ENCODE measurements around the gene CHST11. TPM values are rescaled to one million over a fixed set of nuclear protein-coding genes. Genes with fewer than 3 reads are reported as not detected.

Gene CHST11
- total RNA-seq, 1 donor from 2014 or later: 46.2 TPM

- no peaks in the 10 kb centered on the region for H3K27me3 ChIP-seq (ENCODE audit: low read depth)
- intact Hi-C loops (cut with DNase I): no loop called here
- H3K9me3 ChIP-seq: no peaks in the 10 kb centered on the region
- no peak overlapping the region for H3K27ac ChIP-seq
- no peaks in the 10 kb centered on the region for H3K36me3 ChIP-seq
- H3K4me3 ChIP-seq: no peak overlapping the region
- no peaks in the 10 kb centered on the region for H3K4me1 ChIP-seq
- DNase-seq (no peak), ATAC-seq (no peak)
- no peak for TF ChIP-seq CTCF (IDR thresholded peaks at IDR 0.05)
Observed at GRCh38 chr12:104659058-104659457, 202.3 kb downstream of the CHST11 start.

GRCh38 chr12:104662203-104662602, 205.5 kb downstream of the CHST11 start:
- TF ChIP-seq CTCF (IDR thresholded peaks at IDR 0.05): no peak

GRCh38 chr12:104662908-104663307, 206.2 kb downstream of the CHST11 start:
- Histone ChIP-seq H3K27me3 (ENCODE audit: low read depth) (no peaks in the 10 kb centered on the region), H3K27ac (no peak overlapping the region)
- intact Hi-C loops (cut with DNase I): no loop called here

More at GRCh38 chr12:104662203-104662602, 205.5 kb downstream of the CHST11 start:
- Histone ChIP-seq H3K4me3 (no peak overlapping the region), H3K4me1 (peaks cover 8% of the 10 kb centered on the region), H3K36me3 (no peaks in the 10 kb centered on the region), H3K27ac (no peak overlapping the region), H3K27me3 (ENCODE audit: low read depth) (no peaks in the 10 kb centered on the region), H3K9me3 (no peaks in the 10 kb centered on the region)
- intact Hi-C loops (cut with DNase I): no loop called here
- no peak for DNase-seq
- ATAC-seq: no peak

GRCh38 chr12:104664351-104664750, 207.6 kb downstream of the CHST11 start:
- Histone ChIP-seq H3K9me3 (no peaks in the 10 kb centered on the region), H3K4me1 (peaks cover 29% of the 10 kb centered on the region), H3K27me3 (ENCODE audit: low read depth) (no peaks in the 10 kb centered on the region), H3K4me3 (no peak overlapping the region), H3K27ac (no peak overlapping the region), H3K36me3 (no peaks in the 10 kb centered on the region)
- intact Hi-C loops (cut with DNase I): no loop called here
- TF ChIP-seq CTCF (IDR thresholded peaks at IDR 0.05): no peak
- DNase-seq (no peak), ATAC-seq (no peak)

More at GRCh38 chr12:104662908-104663307, 206.2 kb downstream of the CHST11 start:
- TF ChIP-seq CTCF (IDR thresholded peaks at IDR 0.05): no peak
- Histone ChIP-seq H3K9me3 (no peaks in the 10 kb centered on the region), H3K4me3 (no peak overlapping the region), H3K36me3 (no peaks in the 10 kb centered on the region), H3K4me1 (peaks cover 15% of the 10 kb centered on the region)
- DNase-seq (no peak), ATAC-seq (no peak)

- no peaks in the 10 kb centered on the region for H3K27me3 ChIP-seq (ENCODE audit: low read depth)
- H3K27ac ChIP-seq: no peak overlapping the region
- H3K9me3 ChIP-seq: no peaks in the 10 kb centered on the region
- ATAC-seq (no peak), DNase-seq (no peak)
- H3K36me3 ChIP-seq: no peaks in the 10 kb centered on the region
- no peak overlapping the region for H3K4me3 ChIP-seq
- intact Hi-C loops (cut with DNase I): no loop called here
- H3K4me1 ChIP-seq: peaks cover 39% of the 10 kb centered on the region
- no peak for TF ChIP-seq CTCF (IDR thresholded peaks at IDR 0.05)
Observed at GRCh38 chr12:104665296-104665695, 208.5 kb downstream of the CHST11 start.

GRCh38 chr12:104667139-104667538, 210.4 kb downstream of the CHST11 start:
- H3K27me3 ChIP-seq (ENCODE audit: low read depth): no peaks in the 10 kb centered on the region
- H3K9me3 ChIP-seq: no peaks in the 10 kb centered on the region
- DNase-seq (no peak), ATAC-seq (peak; percentile 23 to 25)
- no peaks in the 10 kb centered on the region for H3K36me3 ChIP-seq
- H3K4me3 ChIP-seq: no peak overlapping the region
- no peak overlapping the region for H3K27ac ChIP-seq
- H3K4me1 ChIP-seq: peaks cover 56% of the 10 kb centered on the region
- TF ChIP-seq CTCF (IDR thresholded peaks at IDR 0.05): no peak
- intact Hi-C loops (cut with DNase I): no loop called here

Data from lower lobe of right lung (tissue), 2 donors.